CD4-positive, alpha-beta T cell (primary cell): Measurements from ENCODE around the gene CMSS1. TPM values are rescaled to one million over a fixed set of nuclear protein-coding genes. Genes with fewer than 3 reads are reported as not detected.

ENCODE experiments used
- ATAC-seq: fragments of 200-7000 bp; cut with Tn5 transposase; one replicate; pipeline ENCODE4 v1.10.0; 2022; ENCODE audit warnings: mild to moderate bottlenecking; ENCODE audit not compliant: poor library complexity
- CTCF ChIA-PET: fragments of 350-600 bp; sonication (Branson Sonifier 250); formaldehyde crosslinking; loops from one replicate; lab custom pipeline; 2021; ENCODE audit warnings: antibody characterized with exemption, inconsistent platforms; lab: Charles Lee
- POLR2A ChIA-PET: fragments of 350-600 bp; sonication (Branson Sonifier 250); formaldehyde crosslinking; loops from one replicate; lab custom pipeline; 2021; ENCODE audit warnings: antibody characterized with exemption, inconsistent platforms; lab: Charles Lee
- DNase-seq, 14 experiments: peaks; one replicate each; pipeline ENCODE4 v3.0.0-alpha.2; 2013 to 2020; ENCODE audit warnings: mixed read lengths in 2 of 14
- H3K27ac ChIP-seq, 2 donors: one replicate each; pipeline versions ENCODE4 v1.5.1 to v1.7.0; 2013; ENCODE audit warnings: low read length in 2 of 2, low read depth in 1 of 2, mild to moderate bottlenecking in 1 of 2
- H3K27me3 ChIP-seq, 2 experiments: 1 replicate in 1 of 2; 2 replicates in 1 of 2; pipeline versions ENCODE4 v1.6.1 to v1.7.0; 2013; ENCODE audit warnings: low read length in 2 of 2, control low read depth in 1 of 2, mild to moderate bottlenecking in 1 of 2, moderate library complexity in 1 of 2; ENCODE audit not compliant: insufficient read depth in 2 of 2, control insufficient read depth in 1 of 2
- H3K36me3 ChIP-seq: one replicate; pipeline ENCODE4 v1.6.1; 2013; ENCODE audit warnings: low read length, control low read depth; ENCODE audit not compliant: insufficient read depth
- H3K4me1 ChIP-seq: one replicate; pipeline ENCODE4 v1.6.1; 2013; ENCODE audit warnings: low read length, control low read depth; ENCODE audit not compliant: insufficient read depth
- H3K4me3 ChIP-seq: one replicate; pipeline ENCODE4 v1.5.1; 2013; ENCODE audit warnings: mild to moderate bottlenecking, low read length, moderate library complexity
- H3K9me3 ChIP-seq, 2 experiments: 1 replicate in 1 of 2; 2 replicates in 1 of 2; pipeline versions ENCODE4 v1.6.1 to v1.7.0; 2013; ENCODE audit warnings: low read length in 2 of 2, mild to moderate bottlenecking in 2 of 2, control low read depth in 1 of 2, moderate library complexity in 1 of 2; ENCODE audit not compliant: control insufficient read depth in 1 of 2, insufficient read depth in 1 of 2
- H3K27ac Mint-ChIP-seq: one replicate; pipeline ENCODE4 v1.8.0; 2020; ENCODE audit warnings: mixed read lengths
- H3K27me3 Mint-ChIP-seq: one replicate; pipeline ENCODE4 v1.8.0; 2021; ENCODE audit warnings: mixed read lengths
- H3K36me3 Mint-ChIP-seq: one replicate; pipeline ENCODE4 v1.8.0; 2021; ENCODE audit warnings: low read depth, mixed read lengths
- H3K4me1 Mint-ChIP-seq: one replicate; pipeline ENCODE4 v1.8.0; 2021; ENCODE audit warnings: low read depth, mixed read lengths
- H3K4me3 Mint-ChIP-seq: one replicate; pipeline ENCODE4 v1.8.0; 2020; ENCODE audit warnings: mild to moderate bottlenecking, mixed read lengths
- H3K9me3 Mint-ChIP-seq: one replicate; pipeline ENCODE4 v1.8.0; 2020; ENCODE audit warnings: mixed read lengths
- CTCF ChIP-seq: fragments of 200-600 bp; IDR thresholded peaks from one replicate; pipeline ENCODE4 v1.8.0; 2022; ENCODE audit warnings: antibody characterized with exemption, mild to moderate bottlenecking
- intact Hi-C, 2 experiments: fragments of 100-400 bp; cut with DNase I in 1 of 2; cut with micrococcal nuclease in 1 of 2; formaldehyde crosslinking; loops; one replicate each; pipeline versions ENCODE4 v1.15.1 to v1.9.0; 2023 to 2025; cut with DNase I, micrococcal nuclease
- total RNA-seq, 174 experiments: library from RNA in 2 of 174; stranded (reverse) in 2 of 174; gene quantifications; one replicate each; pipeline ENCODE4 v1.2.3 and lab custom pipeline; 2021 to 2026

CMSS1 gene
- total RNA-seq, 2 experiments from 2014 or later: 12.2 TPM

- ATAC-seq: peak; percentile 69
- no peak overlapping the region for H3K27ac ChIP-seq
- no peaks in the 10 kb centered on the region for H3K27me3 ChIP-seq
- H3K27ac Mint-ChIP-seq: no peak overlapping the region
- H3K36me3 Mint-ChIP-seq: no peaks in the 10 kb centered on the region
- no peaks in the 10 kb centered on the region for H3K9me3 ChIP-seq
- intact Hi-C loops: loop anchor here in 1 of 2 experiments (10.0 kb wide), 1 partner anchor 974 kb away; no protein-coding TSS in a partner anchor
- peak; percentile 47 for TF ChIP-seq CTCF
- H3K27me3 Mint-ChIP-seq: no peaks in the 10 kb centered on the region
- no peaks in the 10 kb centered on the region for H3K36me3 ChIP-seq
- no peak overlapping the region for H3K4me3 ChIP-seq
- H3K9me3 Mint-ChIP-seq: no peaks in the 10 kb centered on the region
- peak in 2 of 14 experiments; percentile 29 to 36 for DNase-seq
- ChIA-PET CTCF (no interaction called here), POLR2A (no interaction called here)
- no peaks in the 10 kb centered on the region for H3K4me1 ChIP-seq
- no peak overlapping the region for H3K4me3 Mint-ChIP-seq
- no peaks in the 10 kb centered on the region for H3K4me1 Mint-ChIP-seq
These were observed 28.5 kb upstream of the CMSS1 start for GRCh38 chr3:99789011-99789721.

GRCh38 chr3:99794485-99794884, 23.2 kb upstream of the CMSS1 start:
- no peak for DNase-seq
- H3K36me3 Mint-ChIP-seq: no peaks in the 10 kb centered on the region

GRCh38 chr3:99795573-99795972, 22.1 kb upstream of the CMSS1 start:
- CTCF ChIA-PET: no interaction called here
- Mint-ChIP-seq H3K36me3 (no peaks in the 10 kb centered on the region), H3K27me3 (no peaks in the 10 kb centered on the region), H3K4me3 (no peak overlapping the region), H3K27ac (no peak overlapping the region), H3K4me1 (no peaks in the 10 kb centered on the region), H3K9me3 (no peaks in the 10 kb centered on the region)
- intact Hi-C loops: no loop called here
- no peaks in the 10 kb centered on the region for H3K4me1 ChIP-seq
- H3K36me3 ChIP-seq: no peaks in the 10 kb centered on the region
- no peak for DNase-seq
- ATAC-seq: no peak
- H3K4me3 ChIP-seq: no peak overlapping the region
- H3K9me3 ChIP-seq: no peaks in the 10 kb centered on the region
- H3K27me3 ChIP-seq: no peaks in the 10 kb centered on the region
- TF ChIP-seq CTCF: no peak
- POLR2A ChIA-PET: no interaction called here
- H3K27ac ChIP-seq: no peak overlapping the region

More at GRCh38 chr3:99794485-99794884, 23.2 kb upstream of the CMSS1 start:
- ChIA-PET CTCF (no interaction called here), POLR2A (no interaction called here)
- Histone ChIP-seq H3K27me3 (no peaks in the 10 kb centered on the region), H3K4me3 (no peak overlapping the region), H3K36me3 (no peaks in the 10 kb centered on the region), H3K4me1 (no peaks in the 10 kb centered on the region), H3K9me3 (no peaks in the 10 kb centered on the region), H3K27ac (no peak overlapping the region)
- Mint-ChIP-seq H3K4me3 (no peak overlapping the region), H3K4me1 (no peaks in the 10 kb centered on the region), H3K9me3 (no peaks in the 10 kb centered on the region), H3K27ac (no peak overlapping the region), H3K27me3 (no peaks in the 10 kb centered on the region)
- no peak for TF ChIP-seq CTCF
- intact Hi-C loops: no loop called here
- ATAC-seq: no peak
